Activated naive CD8-positive, alpha-beta T cell treated with anti-CD3 and anti-CD28 coated beads, Interleukin-2, amount 10 ng/mL, durations not matched to agents 7 days and 5 days (primary cell): ENCODE data around the gene RELL2. TPM values are rescaled to one million over a fixed set of nuclear protein-coding genes. Genes with fewer than 3 reads are reported as not detected.
A peak's percentile ranks its signal among the peaks of the same experiment; 100 is the strongest.

Source experiments
- ATAC-seq: fragments of 150-1000 bp; cut with Tn5 transposase; one replicate; pipeline ENCODE4 v1.10.0; 2021; ENCODE audit warnings: low read depth, moderate library complexity
- POLR2A ChIA-PET: fragments of 350-600 bp; sonication (Branson Sonifier 250); formaldehyde crosslinking; loops from one replicate; lab custom pipeline; 2021; ENCODE audit warnings: antibody characterized with exemption; lab: Charles Lee
- DNase-seq: peaks from one replicate; pipeline ENCODE4 v3.0.0; 2021
- H3K27ac Mint-ChIP-seq: one replicate; pipeline ENCODE4 v1.8.0; 2022; ENCODE audit warnings: mild to moderate bottlenecking, mixed read lengths
- H3K27me3 Mint-ChIP-seq: one replicate; pipeline ENCODE4 v1.8.0; 2022; ENCODE audit warnings: mild to moderate bottlenecking, moderate library complexity, mixed read lengths
- H3K36me3 Mint-ChIP-seq: one replicate; pipeline ENCODE4 v1.8.0; 2021; ENCODE audit warnings: mild to moderate bottlenecking, mixed read lengths
- H3K4me1 Mint-ChIP-seq: one replicate; pipeline ENCODE4 v1.8.0; 2021; ENCODE audit warnings: mixed read lengths
- H3K4me3 Mint-ChIP-seq: one replicate; pipeline ENCODE4 v1.8.0; 2022; ENCODE audit warnings: mild to moderate bottlenecking, moderate library complexity, mixed read lengths
- H3K9me3 Mint-ChIP-seq: one replicate; pipeline ENCODE4 v1.8.0; 2021; ENCODE audit warnings: mixed read lengths
- total RNA-seq, 2 experiments: library from RNA; stranded (reverse); gene quantifications; one replicate each; pipeline ENCODE4 v1.2.3, GENCODE V29; 2021

Gene RELL2
- total RNA-seq, 2 experiments from 2014 or later, result 31.4 to 31.6 TPM

DNA sequence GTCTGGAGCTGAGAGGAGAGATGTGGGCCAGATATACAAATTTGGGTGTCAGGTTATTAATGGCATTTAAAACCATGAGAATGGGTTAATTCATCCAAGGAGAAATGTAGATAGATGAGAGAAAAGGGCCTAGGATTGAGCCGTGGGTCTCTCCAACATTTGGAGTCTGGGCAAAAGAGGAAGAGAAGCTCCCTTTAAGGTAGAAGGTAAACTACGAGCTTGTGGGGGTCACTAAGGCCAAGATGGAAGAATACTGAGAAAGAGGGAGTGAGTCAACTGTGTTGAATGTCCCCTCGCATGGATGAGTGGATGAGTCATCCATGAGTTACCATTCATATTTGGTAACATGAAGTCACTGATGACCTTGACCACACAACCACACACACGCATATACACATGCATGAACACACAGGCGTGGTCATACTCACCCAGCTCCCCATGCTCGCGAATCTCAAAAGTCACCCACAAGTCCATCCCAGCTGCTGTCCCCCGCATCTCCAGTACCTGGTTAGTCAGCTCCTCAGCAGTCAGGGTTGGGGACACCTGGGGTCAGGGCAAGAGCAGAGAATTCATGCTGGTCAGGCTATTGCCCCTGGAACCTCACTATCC, 21.2 kb downstream of the RELL2 start:
- Mint-ChIP-seq H3K27me3 (no peaks in the 10 kb centered on the region), H3K36me3 (peaks cover 6% of the 10 kb centered on the region), H3K4me3 (no peak overlapping the region), H3K27ac (no peak overlapping the region), H3K4me1 (peaks cover under 1% of the 10 kb centered on the region), H3K9me3 (no peaks in the 10 kb centered on the region)
- ATAC-seq, result no peak
- DNase-seq, result no peak
- POLR2A ChIA-PET, result interaction anchor here (0.6 kb wide), 1 partner anchor 34 kb away, joined by 3 read pairs; no protein-coding TSS in a partner anchor

GRCh38 chr5:141662028-141662427, 25.2 kb downstream of the RELL2 start:
- peaks cover 7% of the 10 kb centered on the region for H3K4me1 Mint-ChIP-seq
- no peaks in the 10 kb centered on the region for H3K27me3 Mint-ChIP-seq
- H3K27ac Mint-ChIP-seq, result no peak overlapping the region
- no peak for ATAC-seq
- no peak for DNase-seq
- H3K4me3 Mint-ChIP-seq, result no peak overlapping the region
- H3K9me3 Mint-ChIP-seq, result no peaks in the 10 kb centered on the region
- H3K36me3 Mint-ChIP-seq, result peaks cover 4% of the 10 kb centered on the region
- POLR2A ChIA-PET, result no interaction called here

DNA sequence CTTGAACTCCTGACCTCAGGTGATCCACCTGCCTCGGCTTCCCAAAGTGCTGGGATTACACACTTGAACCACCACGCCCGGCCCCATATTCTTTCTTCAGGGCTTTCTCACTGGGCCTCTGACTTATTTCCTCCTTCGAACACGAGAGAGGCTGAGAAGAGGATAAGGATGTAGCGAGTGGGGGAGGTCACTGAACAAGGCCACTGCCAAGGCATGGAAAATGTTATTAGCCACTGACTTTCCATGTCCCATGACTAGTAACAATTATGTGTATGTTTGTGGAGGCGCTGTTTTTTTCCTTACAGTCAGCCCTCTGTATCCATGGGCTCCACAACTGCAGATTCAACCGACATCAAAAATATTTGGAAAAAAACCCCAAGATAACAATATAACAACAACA, 26.7 kb downstream of the RELL2 start:
- Mint-ChIP-seq H3K4me1 (peaks cover 7% of the 10 kb centered on the region), H3K27ac (no peak overlapping the region), H3K27me3 (no peaks in the 10 kb centered on the region), H3K4me3 (no peak overlapping the region), H3K36me3 (no peaks in the 10 kb centered on the region), H3K9me3 (no peaks in the 10 kb centered on the region)
- no peak for ATAC-seq
- no peak for DNase-seq
- POLR2A ChIA-PET, result no interaction called here

- Mint-ChIP-seq H3K27ac (peak overlapping the region; percentile 16), H3K36me3 (no peaks in the 10 kb centered on the region), H3K4me3 (no peak overlapping the region), H3K9me3 (no peaks in the 10 kb centered on the region), H3K27me3 (no peaks in the 10 kb centered on the region), H3K4me1 (peaks cover 8% of the 10 kb centered on the region)
- POLR2A ChIA-PET, result interaction anchor here (0.7 to 1.0 kb wide), 3 partner anchors 18 to 215 kb away, joined by 3 read pairs; no protein-coding TSS in a partner anchor
- peak; percentile 84 for DNase-seq
- ATAC-seq, result peak; percentile 93
These were observed 28.1 kb downstream of the RELL2 start for GRCh38 chr5:141664733-141665461.

DNA sequence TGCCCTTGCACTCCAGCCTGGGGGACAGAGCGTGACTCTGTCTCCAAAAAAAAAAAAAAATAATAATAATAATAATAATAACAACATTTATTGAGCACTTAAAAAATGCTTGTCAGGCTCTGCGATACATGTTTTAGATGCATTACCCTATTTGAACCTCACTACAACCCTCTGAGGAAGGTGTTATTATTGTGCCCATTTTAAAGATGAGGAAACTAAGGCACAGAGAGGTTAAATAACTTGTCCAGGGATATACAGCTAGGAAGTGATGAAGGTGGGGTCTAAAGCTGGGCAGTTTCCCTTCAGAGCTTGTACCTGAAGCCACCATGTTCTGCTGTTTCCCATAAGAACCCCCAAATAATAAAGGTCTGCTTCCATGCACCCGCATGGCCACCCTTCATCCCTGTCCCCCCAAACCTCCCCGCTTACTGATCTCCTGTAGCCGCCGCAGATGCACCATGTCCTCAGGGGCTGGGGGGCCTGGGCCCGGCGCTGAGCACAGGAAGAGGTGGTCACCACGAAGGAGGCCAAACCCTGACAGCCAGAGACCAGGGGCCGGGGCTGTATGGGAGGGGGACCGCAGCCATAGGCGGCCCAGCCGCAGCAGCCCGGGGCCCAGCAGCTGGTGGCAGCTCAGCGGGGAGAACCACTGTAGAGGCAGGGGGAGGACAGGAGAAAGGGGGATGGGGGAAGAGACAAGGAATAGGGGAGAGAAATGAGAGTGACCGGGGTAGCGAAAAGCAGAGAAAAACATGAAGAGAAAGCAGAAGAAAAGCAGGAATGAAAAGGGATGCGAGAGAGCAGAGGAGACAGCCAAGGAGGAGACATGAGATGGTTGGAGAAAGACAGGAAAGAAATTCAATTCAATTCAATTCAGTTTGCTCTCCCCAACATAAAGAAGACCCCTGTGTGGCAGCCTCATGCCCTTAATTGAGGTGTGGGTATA, 29.5 kb downstream of the RELL2 start:
- no peaks in the 10 kb centered on the region for H3K36me3 Mint-ChIP-seq
- POLR2A ChIA-PET, result interaction anchor here (0.7 to 1.2 kb wide), 3 partner anchors 15 to 302 kb away, joined by 3 to 4 read pairs (median 3); partner anchors contain the start of gene FCHSD1
- H3K27me3 Mint-ChIP-seq, result no peaks in the 10 kb centered on the region
- ATAC-seq (no peak), DNase-seq (no peak)
- H3K4me1 Mint-ChIP-seq, result peaks cover 8% of the 10 kb centered on the region
- H3K9me3 Mint-ChIP-seq, result no peaks in the 10 kb centered on the region
- H3K27ac Mint-ChIP-seq, result no peak overlapping the region
- no peak overlapping the region for H3K4me3 Mint-ChIP-seq

GRCh38 chr5:141668601-141669265, 31.9 kb downstream of the RELL2 start:
- Mint-ChIP-seq H3K27me3 (no peaks in the 10 kb centered on the region), H3K4me3 (no peak overlapping the region), H3K9me3 (no peaks in the 10 kb centered on the region), H3K4me1 (peaks cover 8% of the 10 kb centered on the region), H3K27ac (peak overlapping the region; percentile 23), H3K36me3 (no peaks in the 10 kb centered on the region)
- ATAC-seq (no peak), DNase-seq (no peak)
- POLR2A ChIA-PET, result interaction anchor here (1.1 to 1.3 kb wide), 2 partner anchors 292 to 300 kb away, joined by 3 to 4 read pairs; partner anchors contain the start of gene RNF14

DNA sequence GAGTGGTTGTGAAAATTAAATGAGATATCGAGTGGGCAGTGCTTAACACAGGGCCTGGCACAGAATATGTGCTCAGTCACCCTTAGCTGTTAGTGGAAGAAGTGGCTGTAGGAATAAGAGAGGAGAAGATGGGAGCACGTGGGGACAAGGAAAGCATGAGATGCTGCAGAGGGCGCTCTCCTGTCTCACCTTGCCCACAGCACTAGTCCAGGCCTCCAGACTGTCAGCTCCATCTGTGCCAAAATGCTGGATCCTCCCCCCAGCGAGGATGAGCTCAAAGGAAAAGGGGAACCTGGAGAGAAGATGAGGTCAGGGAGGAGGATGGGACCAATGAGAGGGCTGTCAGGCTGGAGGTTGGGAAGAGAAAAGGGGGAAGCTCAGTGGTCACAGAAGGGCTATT, 32.7 kb downstream of the RELL2 start:
- POLR2A ChIA-PET, result interaction anchor here (1.0 to 1.3 kb wide), 4 partner anchors 13 to 300 kb away, joined by 3 to 9 read pairs (median 4); partner anchors contain the start of gene RNF14
- DNase-seq (no peak), ATAC-seq (no peak)
- Mint-ChIP-seq H3K27me3 (no peaks in the 10 kb centered on the region), H3K4me3 (no peak overlapping the region), H3K27ac (no peak overlapping the region), H3K4me1 (peaks cover 8% of the 10 kb centered on the region), H3K36me3 (no peaks in the 10 kb centered on the region), H3K9me3 (no peaks in the 10 kb centered on the region)

GRCh38 chr5:141672071-141672840, 35.5 kb downstream of the RELL2 start:
- Mint-ChIP-seq H3K27ac (no peak overlapping the region), H3K4me3 (no peak overlapping the region), H3K36me3 (no peaks in the 10 kb centered on the region), H3K27me3 (no peaks in the 10 kb centered on the region), H3K4me1 (peaks cover 3% of the 10 kb centered on the region), H3K9me3 (no peaks in the 10 kb centered on the region)
- POLR2A ChIA-PET, result interaction anchor here (1.4 kb wide), 1 partner anchor 12 kb away, joined by 3 read pairs; no protein-coding TSS in a partner anchor
- ATAC-seq (no peak), DNase-seq (no peak)

DNA sequence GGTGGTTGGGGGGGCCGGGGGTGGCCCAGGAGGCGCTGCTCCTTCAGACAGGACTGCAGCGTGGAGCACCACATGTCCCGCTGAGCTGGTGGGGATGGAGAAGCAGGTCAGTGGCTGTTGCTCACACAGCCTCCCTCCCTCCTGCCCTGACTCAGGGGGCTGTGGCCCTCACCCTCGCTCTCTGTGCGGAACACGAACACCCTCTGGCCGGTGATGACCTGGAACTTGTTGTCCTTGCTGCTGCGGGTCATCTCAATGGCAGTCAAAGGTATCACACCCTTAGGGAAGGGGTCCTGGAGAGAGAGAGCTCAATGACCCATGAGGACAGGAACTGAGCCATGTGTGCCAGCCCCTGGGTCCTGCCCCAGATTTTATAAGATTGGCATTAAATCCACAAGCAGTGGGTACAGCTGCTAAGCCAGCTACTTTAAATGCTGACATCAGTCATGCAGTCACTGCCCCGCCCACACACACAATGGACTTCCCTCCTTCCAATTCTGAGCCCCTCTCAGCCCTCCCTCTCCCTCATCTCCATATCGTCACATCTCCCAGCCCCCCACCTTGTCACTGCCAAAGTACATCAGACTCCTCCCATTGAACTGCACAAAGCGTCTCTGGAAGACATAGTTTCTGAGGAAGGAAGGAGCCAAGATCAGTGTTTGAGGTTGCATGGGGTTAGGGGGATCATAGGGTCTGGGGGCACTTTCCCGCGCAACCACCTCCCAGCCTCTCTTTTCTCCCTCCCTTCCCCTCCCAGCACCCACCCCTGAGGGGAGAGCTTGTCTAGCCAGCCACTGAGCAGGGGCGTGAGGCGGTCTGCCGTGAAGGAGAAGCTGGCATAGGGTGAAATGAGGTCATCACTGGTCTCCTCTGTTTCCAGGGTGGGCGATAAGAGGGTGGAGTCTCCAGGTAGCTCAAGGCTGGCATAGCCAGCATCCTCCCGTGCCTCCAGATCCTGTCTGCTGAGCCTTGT, 36.3 kb downstream of the RELL2 start:
- H3K4me1 Mint-ChIP-seq, result peaks cover 5% of the 10 kb centered on the region
- H3K27ac Mint-ChIP-seq, result no peak overlapping the region
- peaks cover under 1% of the 10 kb centered on the region for H3K27me3 Mint-ChIP-seq
- no peaks in the 10 kb centered on the region for H3K9me3 Mint-ChIP-seq
- no peaks in the 10 kb centered on the region for H3K36me3 Mint-ChIP-seq
- DNase-seq (no peak), ATAC-seq (no peak)
- H3K4me3 Mint-ChIP-seq, result no peak overlapping the region
- POLR2A ChIA-PET, result no interaction called here

- Mint-ChIP-seq H3K4me1 (peaks cover 8% of the 10 kb centered on the region), H3K27ac (no peak overlapping the region), H3K4me3 (no peak overlapping the region), H3K27me3 (peaks cover 2% of the 10 kb centered on the region), H3K9me3 (no peaks in the 10 kb centered on the region), H3K36me3 (peaks cover 4% of the 10 kb centered on the region)
- no peak for DNase-seq
- POLR2A ChIA-PET, result no interaction called here
- ATAC-seq, result no peak
These were observed 38.0 kb downstream of the RELL2 start for GRCh38 chr5:141674747-141675146.

GRCh38 chr5:141675672-141676071, 38.9 kb downstream of the RELL2 start:
- no peaks in the 10 kb centered on the region for H3K9me3 Mint-ChIP-seq
- no peak for DNase-seq
- peaks cover 10% of the 10 kb centered on the region for H3K4me1 Mint-ChIP-seq
- POLR2A ChIA-PET, result no interaction called here
- ATAC-seq, result no peak
- H3K36me3 Mint-ChIP-seq, result peaks cover 4% of the 10 kb centered on the region
- no peak overlapping the region for H3K4me3 Mint-ChIP-seq
- no peak overlapping the region for H3K27ac Mint-ChIP-seq
- H3K27me3 Mint-ChIP-seq, result peaks cover 2% of the 10 kb centered on the region
